Omental fat pad (tissue), 4 donors: ENCODE results near the gene NOXA1. TPM values are rescaled to one million over a fixed set of nuclear protein-coding genes. Genes with fewer than 3 reads are reported as not detected.

ENCODE experiments used
- ATAC-seq: fragments of 150-250 bp; one replicate; pipeline ENCODE4 v1.9.1; 2016; ENCODE audit warnings: mild to moderate bottlenecking, moderate library complexity; ENCODE audit not compliant: low FRiP score
- DNase-seq: peaks from one replicate; pipeline ENCODE4 v3.0.0-alpha.2; 2019; ENCODE audit warnings: low spot score
- CTCF ChIP-seq, 3 donors: fragments of 450-650 bp; IDR thresholded peaks; one replicate each; pipeline ENCODE4 v1.5.1; 2016 to 2017; ENCODE audit warnings: antibody characterized with exemption in 3 of 3, mild to moderate bottlenecking in 3 of 3, moderate library complexity in 2 of 3
- total RNA-seq, 4 donors: library from RNA; depleted of rRNA; stranded (reverse); fragments of >200 nt; gene quantifications; one replicate each; pipeline ENCODE4 v1.1.0, GENCODE V29; 2016

The NOXA1 gene
- total RNA-seq, 4 donors from 2014 or later = 0.84 to 3.8 (median 2.1) TPM

GRCh38 chr9:137456864-137457405 is 33.7 kb downstream of the NOXA1 start:
- TF ChIP-seq CTCF (IDR thresholded peaks at IDR 0.05) = no peak
- ATAC-seq = no peak
- DNase-seq = no peak

GRCh38 chr9:137457406-137458193 is 34.4 kb downstream of the NOXA1 start:
- TF ChIP-seq CTCF (IDR thresholded peaks at IDR 0.05) = no peak
- no peak for ATAC-seq
- DNase-seq = no peak

- DNase-seq (no peak), ATAC-seq (peak; percentile 12)
These were observed 35.3 kb downstream of the NOXA1 start for GRCh38 chr9:137458194-137459151.

GRCh38 chr9:137459152-137459600 is 36.0 kb downstream of the NOXA1 start, which contains the start of gene NSMF:
TSS of gene NSMF (minus strand) at chr9:137459334. CDS start at chr9:137459102, 232 bp downstream.
- DNase-seq (peak; percentile 86), ATAC-seq (peak; percentile 82)
- TF ChIP-seq CTCF (IDR thresholded peaks at IDR 0.05) = no peak

More at GRCh38 chr9:137458194-137459151, 35.3 kb downstream of the NOXA1 start:
- TF ChIP-seq CTCF (IDR thresholded peaks at IDR 0.05) = no peak

- no peak for TF ChIP-seq CTCF (IDR thresholded peaks at IDR 0.05)
- DNase-seq = no peak
- ATAC-seq = no peak
These were observed 36.6 kb downstream of the NOXA1 start for GRCh38 chr9:137459601-137460362.
